RWPE2 (cell line): ENCODE results near the gene PTPN22.

ENCODE experiments used
- ATAC-seq: fragments of 200-7000 bp; cut with Tn5 transposase; 3 replicates; pipeline ENCODE4 v1.9.1; 2021; ENCODE audit warnings: low read depth
- DNase-seq: peaks from one replicate; pipeline ENCODE4 v3.0.0-alpha.2; 2020; ENCODE audit warnings: low spot score
- H3K27ac ChIP-seq: fragments of 450-650 bp; 2 replicates; pipeline ENCODE4 v1.5.1; 2017; ENCODE audit warnings: mild to moderate bottlenecking; ENCODE audit not compliant: poor library complexity, severe bottlenecking
- H3K27me3 ChIP-seq: fragments of 250-450 bp; sonication (Bioruptor Pico); 2 replicates; pipeline ENCODE4 v1.5.1; 2021; ENCODE audit warnings: mild to moderate bottlenecking, moderate library complexity; ENCODE audit not compliant: insufficient read depth, poor library complexity, severe bottlenecking
- H3K36me3 ChIP-seq: fragments of 250-450 bp; sonication (Bioruptor Pico); 2 replicates; pipeline ENCODE4 v1.5.1; 2020; ENCODE audit warnings: low read depth, mild to moderate bottlenecking, moderate library complexity
- H3K4me1 ChIP-seq: fragments of 250-450 bp; sonication (Bioruptor Pico); 2 replicates; pipeline ENCODE4 v1.5.1; 2021; ENCODE audit warnings: mild to moderate bottlenecking, moderate library complexity; ENCODE audit not compliant: insufficient read depth, poor library complexity, severe bottlenecking
- H3K4me3 ChIP-seq: fragments of 250-450 bp; sonication (Bioruptor Pico); 2 replicates; pipeline ENCODE4 v1.5.1; 2021; ENCODE audit warnings: mild to moderate bottlenecking, moderate library complexity; ENCODE audit not compliant: severe bottlenecking
- H3K9me3 ChIP-seq: fragments of 250-450 bp; sonication (Bioruptor Pico); 2 replicates; pipeline ENCODE4 v1.5.1; 2021; ENCODE audit warnings: mild to moderate bottlenecking, moderate library complexity; ENCODE audit not compliant: severe bottlenecking
- TF ChIP-seq, protein P1 (sequence below): fragments of 450-650 bp; IDR thresholded peaks from one replicate; pipeline ENCODE4 v1.5.1; 2017; ENCODE audit warnings: mild to moderate bottlenecking, moderate library complexity; ENCODE audit not compliant: poor library complexity, severe bottlenecking

Gene PTPN22

DNA sequence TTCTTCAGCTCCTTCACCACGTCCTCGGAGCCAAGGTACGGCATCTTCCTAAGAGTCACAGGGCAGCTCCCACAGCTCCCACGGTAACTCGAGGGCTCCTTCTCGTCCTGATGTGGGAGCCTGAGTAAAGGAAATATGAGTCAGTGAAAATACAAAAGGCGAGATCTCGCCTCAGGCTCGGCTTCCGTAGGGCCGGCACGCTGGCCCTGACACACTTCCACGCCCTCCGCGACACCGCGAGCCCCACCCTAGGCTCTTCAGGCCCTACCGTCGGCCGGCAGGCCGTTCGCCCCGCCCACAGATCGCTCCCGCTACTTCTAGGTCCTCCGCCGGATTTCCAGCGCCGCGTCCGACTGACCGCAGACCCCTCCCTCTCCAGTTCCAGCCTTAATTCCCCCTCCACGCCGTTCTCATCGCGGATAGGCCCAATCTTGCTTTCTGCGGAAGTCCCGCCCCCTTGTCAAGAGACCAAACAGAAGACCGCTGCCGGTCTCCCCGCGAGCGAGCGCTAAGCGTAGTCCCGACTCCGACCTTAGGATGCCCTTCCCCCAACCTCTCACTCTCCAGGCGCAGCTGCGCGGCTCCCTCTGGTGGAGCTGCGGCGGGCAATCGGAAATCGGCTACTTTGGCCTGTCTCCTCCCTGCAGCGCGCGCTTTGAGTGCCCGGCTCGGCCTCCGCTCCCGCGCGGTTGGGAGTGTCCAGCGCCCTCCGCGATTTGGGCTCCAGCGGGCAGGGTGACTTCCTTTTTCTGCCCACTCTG lies 33.3 kb upstream of the PTPN22 start, which contains the start of the genes AP4B1 and DCLRE1B:
Gene AP4B1, minus strand, starts transcription at position 126 of the 761 bp plus-strand sequence. Its CDS starts 82 bp downstream, at position 44.
Gene DCLRE1B, plus strand, starts transcription at position 653 of the 761 bp plus-strand sequence. CDS start 261 bp downstream, outside the sequence.
- DNase-seq (peak; percentile 99), ATAC-seq (peak; percentile 91)
- peak within 1 kb of the TSS; percentile 70 for H3K27ac ChIP-seq
- peaks cover 6% of the 10 kb centered on the region for H3K4me1 ChIP-seq
- H3K4me3 ChIP-seq: peak within 1 kb of the TSS; percentile 61
- TF ChIP-seq, protein P1, sequence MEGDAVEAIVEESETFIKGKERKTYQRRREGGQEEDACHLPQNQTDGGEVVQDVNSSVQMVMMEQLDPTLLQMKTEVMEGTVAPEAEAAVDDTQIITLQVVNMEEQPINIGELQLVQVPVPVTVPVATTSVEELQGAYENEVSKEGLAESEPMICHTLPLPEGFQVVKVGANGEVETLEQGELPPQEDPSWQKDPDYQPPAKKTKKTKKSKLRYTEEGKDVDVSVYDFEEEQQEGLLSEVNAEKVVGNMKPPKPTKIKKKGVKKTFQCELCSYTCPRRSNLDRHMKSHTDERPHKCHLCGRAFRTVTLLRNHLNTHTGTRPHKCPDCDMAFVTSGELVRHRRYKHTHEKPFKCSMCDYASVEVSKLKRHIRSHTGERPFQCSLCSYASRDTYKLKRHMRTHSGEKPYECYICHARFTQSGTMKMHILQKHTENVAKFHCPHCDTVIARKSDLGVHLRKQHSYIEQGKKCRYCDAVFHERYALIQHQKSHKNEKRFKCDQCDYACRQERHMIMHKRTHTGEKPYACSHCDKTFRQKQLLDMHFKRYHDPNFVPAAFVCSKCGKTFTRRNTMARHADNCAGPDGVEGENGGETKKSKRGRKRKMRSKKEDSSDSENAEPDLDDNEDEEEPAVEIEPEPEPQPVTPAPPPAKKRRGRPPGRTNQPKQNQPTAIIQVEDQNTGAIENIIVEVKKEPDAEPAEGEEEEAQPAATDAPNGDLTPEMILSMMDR: peak; percentile 83
- no peaks in the 10 kb centered on the region for H3K9me3 ChIP-seq
- no peaks in the 10 kb centered on the region for H3K27me3 ChIP-seq
- H3K36me3 ChIP-seq: peaks cover 36% of the 10 kb centered on the region

DNA sequence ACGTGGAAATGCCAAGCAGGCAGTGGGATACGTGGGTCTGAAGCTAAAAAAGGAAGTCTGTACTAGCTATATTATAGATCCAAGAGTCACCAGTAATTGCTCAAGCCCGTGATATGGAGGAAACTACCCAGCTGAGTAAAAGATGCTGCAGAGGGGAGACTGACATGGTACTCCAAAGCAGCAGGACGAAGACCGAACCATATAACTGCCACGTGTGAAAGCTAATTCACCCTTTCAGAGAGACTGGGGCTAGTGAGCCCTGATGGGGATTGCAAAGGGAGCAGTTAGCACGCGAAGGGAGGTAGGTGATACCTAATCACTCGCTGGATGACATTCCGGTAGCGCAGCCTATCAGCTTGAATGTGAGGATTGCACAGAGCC lies 32.8 kb upstream of the PTPN22 start:
- Histone ChIP-seq H3K4me1 (peaks cover 6% of the 10 kb centered on the region), H3K27me3 (no peaks in the 10 kb centered on the region), H3K4me3 (peak overlapping the region; percentile 61), H3K9me3 (no peaks in the 10 kb centered on the region), H3K27ac (peak overlapping the region; percentile 70), H3K36me3 (peaks cover 36% of the 10 kb centered on the region)
- DNase-seq: no peak
- ATAC-seq: no peak
- TF ChIP-seq, protein P1: no peak

DNA sequence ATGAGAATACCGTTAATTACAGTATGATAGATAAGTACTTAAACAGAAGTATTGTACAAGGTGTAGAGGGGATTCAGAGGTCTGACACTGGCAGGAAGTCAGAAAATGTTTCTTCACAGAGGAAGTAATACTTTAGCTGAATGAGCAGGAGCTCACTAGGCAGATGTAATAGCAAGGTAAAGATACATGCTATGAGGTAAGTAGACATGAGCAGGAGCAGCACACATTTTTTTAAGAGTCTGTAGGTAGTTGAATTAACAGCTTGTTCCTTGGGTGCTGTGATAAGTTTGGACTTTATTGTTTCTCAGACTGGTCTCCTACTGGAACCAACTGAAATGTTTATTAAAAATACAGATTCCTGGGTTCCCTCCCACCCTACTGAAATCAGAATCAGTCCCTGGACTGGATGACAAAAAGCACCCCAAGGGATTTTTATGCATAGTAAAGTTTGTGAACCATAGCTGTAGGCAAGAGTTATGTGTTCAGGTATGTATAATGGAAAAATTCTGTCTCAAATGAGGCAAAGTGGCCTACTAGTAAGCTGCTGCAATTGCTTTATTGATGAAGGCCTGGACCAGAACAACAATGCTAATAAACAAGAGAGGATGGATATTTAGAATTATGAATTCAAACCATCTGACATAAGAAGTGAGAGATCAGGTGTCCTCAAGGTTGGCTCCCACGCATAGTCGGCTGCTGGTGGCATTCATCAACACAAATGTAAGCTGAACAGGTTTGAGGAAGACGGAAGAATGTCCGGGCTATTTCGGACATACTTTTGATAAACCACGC lies 32.2 kb upstream of the PTPN22 start:
- no peak for DNase-seq
- peak overlapping the region; percentile 70 for H3K27ac ChIP-seq
- peaks cover 36% of the 10 kb centered on the region for H3K36me3 ChIP-seq
- no peaks in the 10 kb centered on the region for H3K9me3 ChIP-seq
- no peaks in the 10 kb centered on the region for H3K27me3 ChIP-seq
- no peak for ATAC-seq
- TF ChIP-seq, protein P1: no peak
- peaks cover 6% of the 10 kb centered on the region for H3K4me1 ChIP-seq
- peak overlapping the region; percentile 61 for H3K4me3 ChIP-seq

DNA sequence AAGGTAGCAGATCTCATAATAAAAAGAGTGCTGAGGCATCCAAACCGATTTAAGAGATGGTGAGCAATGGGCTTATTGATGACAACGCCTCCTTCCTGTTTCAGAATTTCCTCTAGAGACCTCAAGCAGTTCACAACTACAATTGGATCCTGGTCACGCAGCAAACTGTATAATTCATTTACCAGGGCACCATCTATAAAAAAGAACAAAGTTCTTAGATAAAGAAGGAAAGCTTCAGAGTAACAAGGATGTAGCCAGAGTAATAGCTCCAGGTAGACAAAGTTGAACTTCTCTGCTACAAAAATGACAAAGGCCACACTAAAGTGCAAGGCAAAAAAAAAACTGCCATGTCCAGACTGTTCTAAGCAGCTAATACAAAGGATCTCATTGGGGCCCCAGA lies 29.7 kb upstream of the PTPN22 start:
- H3K4me3 ChIP-seq: no peak overlapping the region
- no peaks in the 10 kb centered on the region for H3K9me3 ChIP-seq
- H3K27me3 ChIP-seq: no peaks in the 10 kb centered on the region
- ATAC-seq: no peak
- H3K4me1 ChIP-seq: peaks cover 6% of the 10 kb centered on the region
- H3K27ac ChIP-seq: no peak overlapping the region
- TF ChIP-seq, protein P1: no peak
- no peak for DNase-seq
- H3K36me3 ChIP-seq: peaks cover 44% of the 10 kb centered on the region
